Mesendoderm (in vitro differentiated cells): ENCODE results near the gene PASD1. TPM values are rescaled to one million over a fixed set of nuclear protein-coding genes. Genes with fewer than 3 reads are reported as not detected.

ENCODE experiments used
- DNase-seq: peaks from one replicate; pipeline ENCODE4 v3.0.0; 2013
- H2AK5ac ChIP-seq: 2 replicates; pipeline ENCODE4 v1.6.1; 2013; ENCODE audit warnings: low read length, inconsistent platforms
- H2BK120ac ChIP-seq: 2 replicates; pipeline ENCODE4 v1.6.1; 2013; ENCODE audit warnings: low read depth, mild to moderate bottlenecking, low read length, moderate library complexity, mixed read lengths
- H2BK15ac ChIP-seq: replicated peaks from 2 replicates; pipeline ENCODE4 v1.6.1; 2013; ENCODE audit warnings: low read depth, mild to moderate bottlenecking, moderate library complexity
- H2BK5ac ChIP-seq: 2 replicates; pipeline ENCODE4 v1.6.1; 2013; ENCODE audit warnings: low read length, inconsistent platforms
- H3K18ac ChIP-seq: 2 replicates; pipeline ENCODE4 v1.6.1; 2013; ENCODE audit warnings: mild to moderate bottlenecking, low read length, mixed read lengths
- H3K23ac ChIP-seq: one replicate; pipeline ENCODE4 v1.6.1; 2013; ENCODE audit warnings: low read length
- H3K27ac ChIP-seq: 2 replicates; pipeline ENCODE4 v1.5.1; 2013; ENCODE audit warnings: low read depth, mild to moderate bottlenecking, inconsistent platforms, low read length, moderate library complexity
- H3K27me3 ChIP-seq: 2 replicates; pipeline ENCODE4 v1.6.1; 2013; ENCODE audit warnings: low read length, control low read depth, mild to moderate bottlenecking, inconsistent platforms; ENCODE audit not compliant: insufficient read depth, poor library complexity
- H3K36me3 ChIP-seq: 2 replicates; pipeline ENCODE4 v1.6.1; 2013; ENCODE audit warnings: low read length, inconsistent platforms; ENCODE audit not compliant: control insufficient read depth, insufficient read depth
- H3K4ac ChIP-seq: one replicate; pipeline ENCODE4 v1.6.1; 2013; ENCODE audit warnings: low read depth, mild to moderate bottlenecking, low read length, moderate library complexity
- H3K4me1 ChIP-seq: 2 replicates; pipeline ENCODE4 v1.6.1; 2013; ENCODE audit warnings: low read depth, low read length, inconsistent platforms; ENCODE audit not compliant: control insufficient read depth
- H3K4me2 ChIP-seq: 2 replicates; pipeline ENCODE4 v1.6.1; 2013; ENCODE audit warnings: low read length
- H3K4me3 ChIP-seq: 2 replicates; pipeline ENCODE4 v1.5.1; 2013; ENCODE audit warnings: mild to moderate bottlenecking, low read length
- H3K56ac ChIP-seq: one replicate; pipeline ENCODE4 v1.6.1; 2013; ENCODE audit warnings: low read length
- H3K79me1 ChIP-seq: 2 replicates; pipeline ENCODE4 v1.6.1; 2013; ENCODE audit warnings: low read length, inconsistent platforms
- H3K79me2 ChIP-seq: 2 replicates; pipeline ENCODE4 v1.6.1; 2013; ENCODE audit warnings: mild to moderate bottlenecking, low read length; ENCODE audit not compliant: control insufficient read depth, insufficient read depth
- H3K9ac ChIP-seq: 2 replicates; pipeline ENCODE4 v1.6.1; 2013; ENCODE audit warnings: low read length, inconsistent platforms
- H4K5ac ChIP-seq: one replicate; pipeline ENCODE4 v1.6.1; 2013; ENCODE audit warnings: low read length
- H4K8ac ChIP-seq: one replicate; pipeline ENCODE4 v1.6.1; 2013; ENCODE audit warnings: low read depth, mild to moderate bottlenecking, control low read depth, low read length, moderate library complexity
- WGBS: extraction: QIAGEN DNeasy Blood & Tissue Kit; methylation state at CpG from one replicate; pipeline ENCODE4 v1.1.7; 2013; ENCODE audit warnings: low lambda C conversion rate, missing lambda C conversion rate; ENCODE audit not compliant: insufficient coverage; ENCODE audit errors: extremely low coverage; 5-methylcytosine and 5-hydroxymethylcytosine counted together
- polyA plus RNA-seq, 2 experiments: library from polyadenylated mRNA; stranded (reverse); fragments of 200-250 nt; gene quantifications; one replicate each; pipeline ENCODE4 v1.2.3, GENCODE V29; 2013

The PASD1 gene
- 0.01 TPM for polyA plus RNA-seq (2013, experiment 1 of 2)
- polyA plus RNA-seq (2013, experiment 2 of 2): 0.03 TPM

DNA sequence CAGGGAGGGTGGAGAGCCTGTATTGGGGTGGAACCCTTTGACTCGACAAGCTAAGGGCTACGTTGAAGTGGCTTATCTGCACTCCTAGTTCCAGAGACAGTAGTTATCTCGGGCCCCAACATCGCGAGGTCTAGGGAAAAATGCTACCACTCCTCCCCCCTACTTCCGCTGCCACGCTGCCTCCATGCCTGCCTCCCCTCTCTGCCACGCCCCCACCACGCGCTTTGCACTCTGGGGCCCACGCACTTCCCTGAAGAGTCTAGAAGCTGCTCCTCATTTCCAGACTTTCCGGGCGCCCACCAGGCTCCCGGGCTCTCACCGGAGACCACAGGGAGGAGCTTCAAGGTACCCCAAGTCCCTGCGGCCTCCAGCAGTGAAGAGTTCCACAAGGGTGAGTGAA, at the start of gene PASD1:
Gene PASD1 (plus strand): TSS at position 227 of the 400 bp plus-strand sequence. CDS start 37,879 bp downstream, outside the sequence.
- Histone ChIP-seq H4K5ac (no peak within 1 kb of the TSS), H3K79me1 (no peaks in the 10 kb centered on the region), H2AK5ac (no peak within 1 kb of the TSS), H2BK15ac (no peak within 1 kb of the TSS), H3K4me1 (no peaks in the 10 kb centered on the region), H3K18ac (no peak within 1 kb of the TSS), H3K4me2 (no peak within 1 kb of the TSS), H3K56ac (no peak within 1 kb of the TSS), H3K23ac (no peak within 1 kb of the TSS), H3K79me2 (no peaks in the 10 kb centered on the region), H2BK5ac (no peak within 1 kb of the TSS), H3K27me3 (no peaks in the 10 kb centered on the region), H3K36me3 (no peaks in the 10 kb centered on the region), H4K8ac (no peak within 1 kb of the TSS), H3K9ac (no peak within 1 kb of the TSS), H3K27ac (no peak within 1 kb of the TSS), H2BK120ac (no peak within 1 kb of the TSS), H3K4me3 (no peak within 1 kb of the TSS), H3K4ac (no peak within 1 kb of the TSS)
- no CpG with 5 or more reads among the region's 16 CpGs for WGBS
- no peak for DNase-seq

DNA sequence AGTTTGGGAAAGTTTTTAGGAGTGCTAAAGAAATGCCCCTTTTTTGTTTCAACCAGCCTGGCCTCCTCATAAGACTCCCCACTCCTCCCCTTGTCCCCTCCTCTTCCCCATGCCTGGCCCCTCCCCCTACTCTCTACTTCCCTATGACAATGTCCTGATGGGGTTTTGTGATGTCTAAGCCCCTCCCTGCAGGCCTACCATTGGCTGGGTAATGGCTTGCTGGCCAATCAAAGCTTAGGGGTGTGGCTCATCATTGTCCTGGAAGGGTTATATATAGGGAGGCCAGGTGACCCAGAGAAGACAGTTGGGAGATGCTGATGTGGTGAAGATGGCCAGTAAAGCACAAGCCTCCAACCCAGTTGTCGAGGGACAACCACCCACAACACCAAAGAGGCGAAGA, 48.2 kb upstream of the PASD1 start:
- WGBS: no CpG with 5 or more reads among the region's 2 CpGs
- Histone ChIP-seq H3K79me1 (no peaks in the 10 kb centered on the region), H2BK15ac (no peak overlapping the region)

GRCh38 chrX:151516538-151517187, 46.8 kb upstream of the PASD1 start:
- Histone ChIP-seq H3K4me3 (no peak overlapping the region), H3K56ac (no peak overlapping the region), H3K23ac (no peak overlapping the region), H3K27me3 (no peaks in the 10 kb centered on the region), H3K9ac (no peak overlapping the region), H4K5ac (no peak overlapping the region), H3K27ac (no peak overlapping the region), H3K79me2 (no peaks in the 10 kb centered on the region), H3K4ac (no peak overlapping the region), H2BK15ac (no peak overlapping the region), H3K4me2 (no peak overlapping the region), H3K4me1 (no peaks in the 10 kb centered on the region), H2BK120ac (no peak overlapping the region), H3K36me3 (no peaks in the 10 kb centered on the region), H4K8ac (no peak overlapping the region), H2BK5ac (no peak overlapping the region), H3K18ac (no peak overlapping the region), H3K79me1 (no peaks in the 10 kb centered on the region), H2AK5ac (no peak overlapping the region)
- WGBS: no CpG with 5 or more reads among the region's 15 CpGs
- DNase-seq: peak; percentile 10

More for the DNA sequence above, 48.2 kb upstream of the PASD1 start:
- no peak overlapping the region for H3K23ac ChIP-seq
- H3K18ac ChIP-seq: no peak overlapping the region
- no peak overlapping the region for H3K4ac ChIP-seq
- no peak overlapping the region for H3K27ac ChIP-seq
- no peak overlapping the region for H2BK120ac ChIP-seq
- no peak overlapping the region for H2AK5ac ChIP-seq
- H3K36me3 ChIP-seq: no peaks in the 10 kb centered on the region
- no peaks in the 10 kb centered on the region for H3K4me1 ChIP-seq
- H3K56ac ChIP-seq: no peak overlapping the region
- H2BK5ac ChIP-seq: no peak overlapping the region
- H3K79me2 ChIP-seq: no peaks in the 10 kb centered on the region
- H4K8ac ChIP-seq: no peak overlapping the region
- no peak for DNase-seq
- no peaks in the 10 kb centered on the region for H3K27me3 ChIP-seq
- H3K9ac ChIP-seq: no peak overlapping the region
- H3K4me2 ChIP-seq: no peak overlapping the region
- no peak overlapping the region for H4K5ac ChIP-seq
- H3K4me3 ChIP-seq: no peak overlapping the region

DNA sequence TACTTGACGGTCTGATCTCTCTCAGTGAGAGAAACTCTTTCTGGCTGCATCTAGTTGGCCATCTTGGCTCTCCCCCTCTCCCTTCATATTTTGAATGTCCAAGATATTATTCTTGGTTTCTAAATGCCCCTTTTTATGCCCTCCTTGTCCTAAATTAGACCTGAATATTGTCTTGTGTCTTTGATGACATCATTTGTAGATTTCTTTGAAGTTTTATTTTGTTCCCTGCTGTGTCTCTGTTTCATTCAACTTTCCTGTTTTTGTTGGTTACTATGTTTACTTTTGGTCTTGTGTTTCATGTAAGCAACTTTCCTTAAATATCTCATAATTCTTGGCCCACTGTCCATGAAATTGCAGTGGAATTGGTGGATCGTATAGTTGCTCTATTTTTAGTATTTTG, 46.1 kb upstream of the PASD1 start:
- Histone ChIP-seq H3K79me1 (no peaks in the 10 kb centered on the region), H2BK15ac (no peak overlapping the region), H3K4me2 (no peak overlapping the region), H3K23ac (no peak overlapping the region), H4K5ac (no peak overlapping the region), H3K4me1 (no peaks in the 10 kb centered on the region), H3K4ac (no peak overlapping the region), H3K36me3 (no peaks in the 10 kb centered on the region), H3K27me3 (no peaks in the 10 kb centered on the region), H2AK5ac (no peak overlapping the region), H3K4me3 (no peak overlapping the region), H3K9ac (no peak overlapping the region), H2BK5ac (no peak overlapping the region), H3K27ac (no peak overlapping the region), H3K56ac (no peak overlapping the region), H4K8ac (no peak overlapping the region), H2BK120ac (no peak overlapping the region), H3K18ac (no peak overlapping the region), H3K79me2 (no peaks in the 10 kb centered on the region)
- no peak for DNase-seq
- WGBS: no CpG with 5 or more reads among the region's 2 CpGs

GRCh38 chrX:151523351-151523750, 40.1 kb upstream of the PASD1 start:
- Histone ChIP-seq H4K5ac (no peak overlapping the region), H3K36me3 (no peaks in the 10 kb centered on the region), H2BK120ac (no peak overlapping the region), H3K27ac (no peak overlapping the region), H3K4ac (no peak overlapping the region), H3K27me3 (no peaks in the 10 kb centered on the region), H4K8ac (no peak overlapping the region), H3K9ac (no peak overlapping the region), H3K18ac (no peak overlapping the region), H3K4me2 (no peak overlapping the region), H2BK15ac (no peak overlapping the region), H3K79me2 (no peaks in the 10 kb centered on the region), H3K56ac (no peak overlapping the region), H2AK5ac (no peak overlapping the region), H3K4me1 (no peaks in the 10 kb centered on the region), H3K23ac (no peak overlapping the region), H3K79me1 (no peaks in the 10 kb centered on the region), H2BK5ac (no peak overlapping the region), H3K4me3 (no peak overlapping the region)
- no CpG with 5 or more reads among the region's 2 CpGs for WGBS
- no peak for DNase-seq

- no peaks in the 10 kb centered on the region for H3K27me3 ChIP-seq
- no peak overlapping the region for H3K18ac ChIP-seq
- H2BK120ac ChIP-seq: no peak overlapping the region
- no peak overlapping the region for H3K23ac ChIP-seq
- no peaks in the 10 kb centered on the region for H3K36me3 ChIP-seq
- H3K4me2 ChIP-seq: no peak overlapping the region
- DNase-seq: no peak
- H4K5ac ChIP-seq: no peak overlapping the region
- no peak overlapping the region for H2BK15ac ChIP-seq
- H2BK5ac ChIP-seq: no peak overlapping the region
- H3K56ac ChIP-seq: no peak overlapping the region
- H2AK5ac ChIP-seq: no peak overlapping the region
- no peak overlapping the region for H3K4ac ChIP-seq
- H3K79me1 ChIP-seq: no peaks in the 10 kb centered on the region
- no peak overlapping the region for H3K27ac ChIP-seq
- no peaks in the 10 kb centered on the region for H3K79me2 ChIP-seq
- no peak overlapping the region for H4K8ac ChIP-seq
- no peaks in the 10 kb centered on the region for H3K4me1 ChIP-seq
- no peak overlapping the region for H3K9ac ChIP-seq
- H3K4me3 ChIP-seq: no peak overlapping the region
Measured at GRCh38 chrX:151536571-151536970, 26.9 kb upstream of the PASD1 start.
